GM18520 (cell line): ENCODE data around the gene TRIM42.

Experiments
- ATAC-seq: cut with Tn5 transposase; IDR thresholded peaks from one replicate; pipeline ENCODE4 v1.9.1; 2021; ENCODE audit not compliant: unreplicated experiment

Gene TRIM42

DNA sequence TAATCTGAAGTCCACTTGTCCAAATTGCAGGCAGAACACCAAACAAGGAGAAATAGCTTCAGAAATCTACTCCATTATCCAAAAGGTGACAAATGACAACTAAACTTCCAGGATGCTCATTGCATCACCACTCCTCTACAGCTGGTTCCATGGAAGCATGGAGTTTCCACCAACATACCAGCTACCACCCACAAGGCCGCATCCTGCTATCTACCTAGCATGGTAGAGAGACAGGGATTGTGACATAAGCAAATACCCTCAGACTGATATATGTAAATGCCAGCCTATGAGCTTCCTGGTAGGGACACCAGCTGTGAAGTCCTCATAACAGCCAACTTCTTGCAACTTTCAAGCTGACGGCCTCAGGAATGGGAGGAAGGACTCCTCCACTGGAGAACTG is at the start of gene TRIM42:
TSS of gene TRIM42 (plus strand) at position 301 of the 400 bp plus-strand sequence. CDS start 166 bp downstream, outside the sequence.
- no peak for ATAC-seq

DNA sequence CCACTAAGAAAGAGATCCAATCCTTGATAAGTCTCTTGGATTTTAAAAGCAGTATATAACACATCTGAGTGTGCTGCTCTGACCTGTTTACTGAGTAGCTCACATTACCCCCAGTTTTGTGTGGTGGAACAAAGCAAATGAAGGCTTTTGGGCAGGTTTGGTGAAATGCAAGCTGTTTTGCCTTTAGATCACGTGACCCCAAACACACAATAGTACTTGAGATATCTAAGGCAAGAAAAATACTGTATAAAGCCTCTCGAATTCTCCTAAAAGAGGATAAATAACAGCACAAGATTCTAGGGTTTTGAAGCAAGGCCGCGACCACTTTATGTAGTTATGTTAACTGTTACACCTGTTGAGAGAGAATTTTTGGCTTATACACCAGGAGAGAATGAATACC is 49.3 kb upstream of the TRIM42 start:
- no peak for ATAC-seq

- ATAC-seq, result no peak
Measured at GRCh38 chr3:140629357-140630137, 48.3 kb upstream of the TRIM42 start.

DNA sequence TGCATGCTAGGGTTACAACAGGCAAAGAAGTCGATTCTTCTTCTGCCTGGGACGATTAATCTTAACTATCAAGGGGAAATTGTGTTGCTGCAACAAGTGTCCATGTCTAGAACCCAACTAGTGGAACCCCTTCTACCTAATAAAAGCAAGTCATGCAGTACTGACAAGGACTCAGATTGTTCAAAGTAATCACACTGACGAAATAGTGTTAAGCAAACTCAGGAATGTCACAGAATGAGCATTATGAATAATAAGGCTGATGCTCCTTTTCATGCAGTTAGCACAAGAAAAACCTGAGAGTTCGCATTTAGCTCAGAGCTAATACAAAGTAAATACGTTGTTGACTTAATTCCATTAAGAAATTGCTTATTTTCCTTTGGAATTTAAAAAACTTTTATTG is 47.5 kb upstream of the TRIM42 start:
- ATAC-seq, result no peak

DNA sequence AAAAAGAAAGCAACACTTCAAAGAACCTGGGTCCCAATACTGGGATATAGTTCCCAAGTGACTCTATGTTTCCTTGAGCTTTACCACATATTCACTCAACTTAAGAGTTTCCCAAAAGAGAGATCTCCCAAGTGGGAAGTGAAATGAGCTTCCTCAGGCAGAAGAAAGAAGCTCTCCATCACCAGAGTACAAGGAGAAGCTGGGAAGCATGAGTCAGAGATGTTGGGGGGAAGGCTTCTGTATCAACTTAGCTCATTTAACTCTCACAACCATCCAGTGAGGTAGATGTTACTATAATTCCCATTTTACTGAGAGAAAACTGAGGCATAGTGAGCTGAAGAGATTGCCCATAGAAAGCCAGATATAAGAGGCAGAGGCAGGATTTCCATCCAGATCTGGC is 47.0 kb upstream of the TRIM42 start:
- ATAC-seq, result no peak

DNA sequence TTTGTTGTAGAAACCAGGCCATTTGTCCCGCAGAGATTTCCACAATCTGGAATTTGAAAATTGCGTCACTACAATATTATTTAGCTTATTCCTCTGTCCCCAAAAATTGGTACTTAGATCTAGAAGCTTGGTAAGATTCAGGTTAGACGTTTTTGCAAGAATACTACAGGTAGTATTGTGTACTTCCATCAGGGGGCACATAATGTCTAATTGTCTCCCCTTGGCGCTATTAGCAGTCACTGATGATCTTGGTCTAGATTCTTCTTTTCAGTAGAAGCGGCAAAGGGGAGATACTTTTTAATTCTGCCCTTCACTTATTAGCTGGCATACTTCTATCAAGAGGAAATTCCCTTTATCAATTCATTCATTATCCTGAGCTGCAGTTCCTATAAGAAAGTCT is 42.6 kb upstream of the TRIM42 start:
- no peak for ATAC-seq

- no peak for ATAC-seq
Measured at GRCh38 chr3:140636406-140637138, 41.3 kb upstream of the TRIM42 start.

DNA sequence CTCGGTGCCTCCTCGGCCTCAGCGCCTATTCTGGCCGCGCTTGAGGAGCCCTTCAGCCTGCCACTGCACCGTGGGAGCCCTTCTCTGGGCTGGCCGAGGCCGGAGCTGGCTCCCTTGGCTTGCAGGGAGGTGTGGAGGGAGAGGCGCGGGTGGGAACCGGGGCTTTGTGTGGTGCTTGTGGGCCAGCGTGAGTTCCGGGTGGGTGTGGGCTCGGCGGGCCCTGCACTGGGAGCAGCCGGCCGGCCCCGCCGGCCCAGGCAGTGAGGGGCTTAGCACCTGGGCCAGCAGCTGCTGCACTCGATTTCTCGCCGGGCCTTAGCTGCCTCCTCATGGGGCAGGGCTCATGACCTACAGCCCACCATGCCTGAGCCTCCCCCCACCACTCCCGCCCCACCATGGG is 26.6 kb upstream of the TRIM42 start:
- ATAC-seq, result no peak

DNA sequence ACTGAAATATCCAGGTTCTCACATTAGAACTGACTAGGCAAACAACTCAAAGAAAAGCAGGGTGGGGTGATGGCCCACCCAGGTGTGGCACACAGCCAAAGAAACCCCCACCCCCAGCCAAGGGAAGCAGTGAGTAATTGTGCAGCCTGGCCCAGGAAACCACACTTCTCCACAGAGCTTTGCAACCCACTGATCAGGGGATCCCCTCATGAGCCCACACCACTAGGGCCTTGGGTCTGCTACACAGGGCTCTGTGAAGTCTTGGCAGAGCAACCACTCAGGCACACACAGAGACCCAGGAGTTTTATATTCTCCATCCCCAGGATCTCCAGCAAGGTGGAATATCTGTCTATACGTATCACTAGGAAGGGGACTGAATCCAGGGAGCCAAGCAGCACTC is 22.2 kb upstream of the TRIM42 start:
- ATAC-seq, result no peak

GRCh38 chr3:140664111-140664510 is 13.8 kb upstream of the TRIM42 start:
- no peak for ATAC-seq

DNA sequence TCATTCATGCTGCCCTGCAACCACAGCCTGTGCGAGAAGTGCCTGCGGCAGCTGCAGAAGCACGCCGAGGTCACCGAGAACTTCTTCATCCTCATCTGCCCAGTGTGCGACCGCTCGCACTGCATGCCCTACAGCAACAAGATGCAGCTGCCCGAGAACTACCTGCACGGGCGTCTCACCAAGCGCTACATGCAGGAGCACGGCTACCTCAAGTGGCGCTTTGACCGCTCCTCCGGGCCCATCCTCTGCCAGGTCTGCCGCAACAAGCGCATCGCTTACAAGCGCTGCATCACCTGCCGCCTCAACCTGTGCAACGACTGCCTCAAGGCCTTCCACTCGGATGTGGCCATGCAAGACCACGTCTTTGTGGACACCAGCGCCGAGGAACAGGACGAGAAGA is 4.7 kb downstream of the TRIM42 start:
- ATAC-seq, result no peak

- no peak for ATAC-seq
Measured at GRCh38 chr3:140686128-140686527, 8.3 kb downstream of the TRIM42 start.

DNA sequence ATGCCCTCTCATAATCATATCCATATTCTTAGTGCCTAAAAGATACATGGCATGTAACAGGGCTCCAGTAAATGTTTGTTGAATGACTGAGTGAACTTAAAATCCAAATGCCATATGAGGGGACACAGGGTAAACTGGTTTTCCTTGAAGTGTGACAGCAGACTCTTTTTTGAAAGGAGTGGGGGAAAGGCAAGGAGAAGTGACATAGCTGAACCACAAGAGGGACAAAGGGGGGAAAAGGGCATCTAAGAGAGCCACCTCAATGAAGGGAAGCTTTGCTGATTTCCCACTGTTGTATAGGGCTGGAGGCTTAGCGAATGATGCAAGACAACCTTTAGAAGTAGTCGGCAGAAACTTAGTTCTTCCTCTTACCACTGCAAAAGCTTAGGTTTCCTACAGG is 9.1 kb downstream of the TRIM42 start:
- no peak for ATAC-seq

DNA sequence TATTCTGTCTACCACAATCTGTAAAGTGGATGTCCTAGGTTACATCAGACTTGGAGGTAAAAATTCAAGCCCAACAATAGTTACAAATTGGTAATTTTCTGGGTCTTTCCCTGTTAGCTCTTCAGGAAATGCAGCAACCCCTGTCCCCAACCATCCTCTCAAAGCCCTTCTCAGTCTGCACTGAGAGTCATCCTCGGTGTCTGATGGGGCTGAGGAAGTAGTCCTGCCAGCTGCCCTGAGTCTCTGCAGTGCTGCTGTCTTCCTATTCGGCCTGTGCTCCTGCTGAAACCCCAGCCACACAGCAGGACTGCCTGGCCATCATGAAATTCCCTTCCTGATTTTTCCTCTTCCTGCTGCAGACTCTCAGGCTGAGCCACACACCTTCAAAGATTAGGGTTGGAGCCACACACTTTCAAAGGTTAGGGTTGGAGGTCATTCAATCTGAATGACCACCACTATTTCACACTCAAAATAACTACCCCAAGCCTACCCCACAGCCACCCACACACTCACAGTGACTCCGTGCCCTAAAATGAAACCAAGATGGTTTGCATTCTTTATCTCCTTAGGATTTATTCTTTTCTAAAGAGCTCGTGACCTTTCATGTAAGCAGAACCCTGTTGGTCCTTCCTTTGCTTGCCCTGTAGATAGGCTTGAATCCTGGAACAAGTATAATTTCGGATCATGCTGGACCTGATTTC is 17.6 kb downstream of the TRIM42 start:
- no peak for ATAC-seq

DNA sequence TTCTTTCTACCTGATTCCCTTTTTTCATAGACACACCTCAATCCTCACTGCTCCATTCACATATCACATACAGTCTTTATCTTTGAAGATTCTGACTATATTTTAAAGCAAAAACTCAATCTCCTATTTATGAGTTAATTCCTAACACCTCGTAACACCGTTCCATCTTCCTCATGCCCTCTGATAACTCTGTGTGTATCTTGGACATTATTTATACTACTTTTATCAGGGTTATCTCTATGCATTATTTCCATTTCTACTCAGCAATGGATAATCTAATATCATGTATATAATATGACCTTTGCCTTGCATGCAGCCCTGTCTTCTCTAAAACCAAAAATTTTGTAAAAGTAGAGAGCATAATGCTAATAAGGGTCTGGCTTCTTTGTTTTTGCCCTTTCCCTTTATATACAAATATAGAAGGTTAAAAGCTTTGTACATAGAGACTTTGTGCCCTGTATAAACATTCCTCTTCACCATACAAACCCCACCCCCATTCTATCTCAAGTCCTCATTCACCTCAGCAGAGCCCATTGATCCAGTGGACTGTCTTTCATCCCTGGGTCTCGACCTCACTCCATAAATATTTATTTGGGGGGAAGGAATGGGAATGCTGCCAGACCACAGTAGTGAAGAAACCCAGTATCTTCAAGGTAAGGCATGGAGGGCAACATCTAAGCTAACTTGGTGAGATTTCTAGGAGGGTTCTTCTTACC is 21.8 kb downstream of the TRIM42 start:
- ATAC-seq, result no peak

DNA sequence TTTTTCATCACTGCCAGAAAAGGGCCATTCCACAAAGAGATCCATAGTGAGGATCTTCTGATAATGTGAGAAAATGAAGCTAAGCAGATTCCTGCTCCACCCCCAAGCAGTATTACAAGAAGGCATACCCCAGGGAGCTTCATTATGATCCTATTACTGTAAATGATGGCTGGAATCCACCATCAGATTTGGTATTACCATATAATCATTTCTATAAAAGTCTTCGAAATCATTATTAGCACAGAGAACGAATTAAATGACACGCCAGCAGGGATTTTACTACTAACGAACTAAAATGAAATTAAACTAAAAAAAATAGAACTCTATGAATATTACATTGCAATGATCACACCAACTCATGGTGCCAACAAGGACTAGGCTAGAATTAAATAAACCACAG is 24.4 kb downstream of the TRIM42 start:
- ATAC-seq, result no peak

- ATAC-seq, result no peak
Measured at GRCh38 chr3:140703496-140703895, 25.6 kb downstream of the TRIM42 start.

DNA sequence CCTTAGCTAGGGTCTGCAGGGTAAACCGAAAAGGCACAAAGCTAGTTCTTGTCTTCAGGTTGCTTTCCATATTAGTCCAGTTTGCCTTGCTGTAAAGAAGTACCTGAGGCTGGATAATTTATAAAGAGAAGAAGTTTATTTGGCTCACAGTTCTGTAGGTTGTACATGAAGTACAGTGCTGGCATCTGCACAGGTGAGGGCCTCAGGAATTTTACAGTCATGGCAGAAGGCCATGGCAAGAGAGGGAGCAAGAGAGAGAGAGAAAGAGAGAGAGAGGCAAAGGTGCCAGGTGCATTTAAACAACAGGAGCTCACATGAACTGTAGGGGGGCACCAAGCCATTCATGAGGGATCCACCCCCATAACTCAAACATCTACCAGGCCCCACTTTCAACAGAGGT is 26.9 kb downstream of the TRIM42 start:
- no peak for ATAC-seq

DNA sequence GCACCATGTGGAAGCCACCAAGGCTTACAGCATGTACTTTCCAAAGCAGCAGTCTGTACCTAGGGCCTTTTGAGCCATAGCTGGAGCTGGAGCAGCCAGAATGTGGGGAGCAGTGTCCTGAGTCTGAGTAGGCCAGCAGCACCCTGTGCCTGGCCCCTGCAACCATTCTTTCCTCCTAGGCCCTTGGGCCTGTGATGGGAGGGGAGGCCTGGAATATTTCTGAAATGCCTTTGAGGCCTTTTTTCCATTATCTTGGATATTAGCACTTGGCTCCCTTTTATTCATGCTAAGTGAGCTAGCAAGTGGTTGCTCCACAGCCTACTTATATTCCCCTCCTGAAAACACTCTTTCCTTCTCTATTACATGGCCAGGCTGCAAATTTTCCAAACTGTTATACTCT is 28.1 kb downstream of the TRIM42 start:
- no peak for ATAC-seq

- no peak for ATAC-seq
Measured at GRCh38 chr3:140706360-140706759, 28.5 kb downstream of the TRIM42 start.

- no peak for ATAC-seq
Measured at GRCh38 chr3:140708815-140709214, 31.0 kb downstream of the TRIM42 start.
